Cardiac septum (tissue), 1 donor: ENCODE data around the gene HEATR1. TPM values are rescaled to one million over a fixed set of nuclear protein-coding genes. Genes with fewer than 3 reads are reported as not detected.
"Not testable (repeated sequence)": the region's sequence is repeated elsewhere in the genome, so short reads cannot be mapped to it uniquely, and the experiment has no call there.

Source experiments
- DNase-seq: peaks from one replicate; pipeline ENCODE4 v3.0.0-alpha.2; 2020; ENCODE audit warnings: low spot score
- intact Hi-C: fragments of 100-400 bp; cut with DNase I; formaldehyde crosslinking; loops from one replicate; pipeline ENCODE4 v1.14.0; 2022
- total RNA-seq: library from RNA; stranded (reverse); fragmentation: NEBNext Ultra II Directional; extraction: Animal tissue kit (Norgen Biotek cat#: 25700); gene quantifications from one replicate; pipeline ENCODE4 v1.2.1, GENCODE V29; 2021
- donor health status: DM: no; HTN: no; CAD: no.

Gene HEATR1
- total RNA-seq, 1 donor from 2014 or later, result 12.6 TPM

DNA sequence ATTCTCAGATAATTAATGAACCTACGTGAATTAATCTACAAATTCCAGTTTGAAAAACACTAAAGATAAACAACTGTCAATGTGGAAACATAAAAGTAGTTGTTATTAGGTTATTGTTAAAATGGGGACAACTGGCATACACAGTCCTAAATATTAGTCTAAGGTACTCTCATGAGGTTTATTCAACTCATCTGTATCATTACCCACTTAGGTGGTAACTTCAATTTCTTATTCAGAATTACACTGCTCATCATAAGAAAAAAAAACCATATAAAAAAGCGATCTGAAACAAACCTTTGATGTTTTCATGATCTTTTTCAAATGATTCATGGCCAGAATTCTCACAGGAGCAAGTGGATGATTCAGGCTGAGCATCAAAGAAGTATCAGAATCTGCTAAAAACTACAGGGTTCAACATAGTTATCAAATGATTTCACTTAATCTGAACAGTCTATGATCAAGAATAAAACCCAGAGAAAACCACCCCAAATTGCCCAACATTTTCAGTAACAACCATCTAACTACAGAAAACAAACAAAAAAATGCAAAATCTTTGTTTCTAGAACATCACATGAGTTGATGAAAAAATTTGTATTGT, 13.7 kb downstream of the HEATR1 start:
- no peak for DNase-seq
- intact Hi-C loops, result no loop called here

DNA sequence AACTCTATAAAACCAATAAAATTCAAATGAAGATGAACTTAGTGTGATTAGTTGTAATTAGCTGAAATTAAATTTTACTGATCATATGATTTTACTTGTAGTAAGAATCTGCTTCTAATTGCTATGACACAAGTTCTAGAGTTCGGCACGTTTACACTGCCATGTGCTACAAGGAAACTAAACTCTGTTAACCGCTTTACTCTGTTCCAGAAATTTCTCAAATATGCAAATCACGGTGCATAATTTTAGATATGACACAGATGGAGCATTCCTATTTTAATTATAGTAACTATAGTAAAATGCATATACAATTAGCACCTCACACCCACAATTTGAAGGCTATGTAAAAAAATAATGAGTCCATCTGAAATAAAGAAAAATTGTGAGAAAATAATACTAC, 14.8 kb downstream of the HEATR1 start:
- intact Hi-C loops, result no loop called here
- DNase-seq, result no peak

DNA sequence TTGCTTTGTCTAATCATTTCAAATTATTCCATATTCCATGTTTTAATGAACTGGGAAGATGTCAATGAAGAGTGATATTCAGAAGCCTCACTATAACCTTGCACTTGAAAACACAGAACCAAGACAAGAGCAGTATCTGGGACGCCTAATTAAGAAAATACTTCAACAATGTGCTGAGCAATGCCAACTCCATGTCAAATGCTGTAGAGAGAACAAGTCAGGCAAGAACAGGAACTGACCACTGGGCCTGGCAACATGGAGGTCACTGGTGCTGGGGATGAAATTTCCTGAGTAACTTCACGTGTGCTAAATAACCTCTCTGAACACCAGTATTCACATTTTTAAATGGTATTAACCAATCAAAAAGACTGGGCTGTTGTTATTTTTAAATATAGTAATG, 22.8 kb downstream of the HEATR1 start:
- no peak for DNase-seq
- intact Hi-C loops, result no loop called here

DNA sequence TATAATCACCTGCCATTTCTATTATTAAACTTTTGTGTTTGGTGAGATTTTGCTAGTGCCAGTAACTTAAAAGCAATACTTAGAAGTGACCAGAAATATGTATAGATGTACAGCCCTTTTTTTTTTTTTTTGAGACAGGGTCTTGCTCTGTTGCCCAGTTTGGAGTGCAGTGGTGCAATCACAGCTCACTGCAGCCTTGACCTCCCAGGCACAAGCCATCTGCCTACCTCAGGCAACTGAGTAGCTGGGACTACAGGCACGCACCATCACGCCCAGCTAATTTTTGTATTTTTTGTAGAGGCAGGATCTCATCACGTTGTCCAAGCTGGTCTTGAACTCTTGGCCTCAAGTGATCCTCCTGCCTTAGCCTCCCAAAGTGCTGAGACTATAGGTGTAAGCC, 23.9 kb downstream of the HEATR1 start:
- intact Hi-C loops, DNase-seq: not testable (repeated sequence)

DNA sequence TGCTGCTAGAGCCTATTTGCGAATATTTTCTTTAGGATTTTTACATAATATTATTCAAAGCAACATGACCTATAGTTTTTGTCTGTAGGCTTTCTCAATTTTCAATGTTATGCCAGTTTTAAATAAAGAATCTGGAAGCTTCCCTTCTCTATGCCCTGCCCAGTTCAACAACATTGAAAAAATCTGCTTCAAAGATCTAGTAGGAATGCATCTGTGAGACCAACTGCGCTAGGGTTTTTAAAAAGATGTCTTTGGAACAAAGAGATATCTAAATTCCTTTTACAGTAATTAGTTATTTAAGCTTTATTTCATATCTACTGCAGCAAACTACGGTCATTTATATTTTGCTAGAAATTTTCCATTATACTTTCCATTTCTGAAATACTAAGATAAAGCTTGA, 25.7 kb downstream of the HEATR1 start:
- no peak for DNase-seq
- intact Hi-C loops, result no loop called here

DNA sequence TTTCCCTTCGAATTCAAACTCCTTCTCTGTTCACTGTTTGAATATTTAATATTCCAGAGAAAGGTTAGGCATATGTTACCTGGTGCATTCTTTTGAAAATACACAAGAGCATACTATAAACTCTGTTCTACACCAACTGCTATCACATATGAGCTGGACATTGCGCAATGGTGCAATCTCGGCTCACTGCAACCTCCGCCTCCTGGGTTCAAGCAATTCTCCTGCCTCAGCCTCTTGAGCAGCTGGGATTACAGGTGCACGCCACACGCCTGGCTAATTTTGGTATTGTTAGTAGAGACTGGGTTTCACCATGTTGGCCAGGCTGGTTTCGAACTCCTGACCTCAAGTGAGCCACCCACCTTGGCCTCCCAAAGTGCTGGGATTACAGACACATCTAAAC, 27.3 kb downstream of the HEATR1 start:
- intact Hi-C loops, DNase-seq: not testable (repeated sequence)

DNA sequence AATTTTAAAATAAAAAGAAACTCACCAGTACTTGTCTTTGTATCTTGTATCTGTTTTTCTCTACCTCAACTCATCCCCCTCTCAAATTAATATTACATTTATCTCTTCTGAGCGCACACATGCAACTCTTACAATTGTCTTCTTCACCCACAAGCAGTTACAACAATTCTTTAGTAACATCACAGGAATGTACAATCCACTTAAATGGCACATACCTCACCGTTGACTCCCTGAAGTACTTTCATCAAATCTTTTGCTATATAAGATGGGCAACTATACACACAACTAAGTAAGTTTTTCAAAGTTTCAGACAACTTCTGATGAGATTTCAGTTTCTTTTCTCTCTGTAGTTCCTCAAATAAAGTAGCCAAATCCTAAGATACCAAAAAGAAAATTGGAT, 28.3 kb downstream of the HEATR1 start:
- intact Hi-C loops, result no loop called here
- no peak for DNase-seq

DNA sequence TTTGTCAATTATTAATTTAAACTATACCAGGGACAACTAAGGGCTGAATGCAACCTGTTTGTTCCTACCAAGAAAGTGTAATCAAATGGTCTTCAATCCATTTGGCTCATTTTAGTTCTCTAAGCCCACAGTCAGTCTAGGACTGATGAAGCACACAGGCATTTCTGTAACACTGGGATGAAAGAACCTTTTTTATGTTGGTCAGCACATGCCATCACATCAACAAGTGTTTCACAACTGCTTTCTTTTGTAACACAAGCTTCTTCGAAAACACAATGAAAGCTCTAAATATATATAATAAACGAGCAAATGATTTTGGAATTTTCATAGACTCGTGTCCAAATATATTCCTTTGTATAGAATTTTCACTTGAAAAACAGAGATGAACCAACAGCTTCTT, 28.8 kb downstream of the HEATR1 start:
- intact Hi-C loops, result no loop called here
- no peak for DNase-seq

DNA sequence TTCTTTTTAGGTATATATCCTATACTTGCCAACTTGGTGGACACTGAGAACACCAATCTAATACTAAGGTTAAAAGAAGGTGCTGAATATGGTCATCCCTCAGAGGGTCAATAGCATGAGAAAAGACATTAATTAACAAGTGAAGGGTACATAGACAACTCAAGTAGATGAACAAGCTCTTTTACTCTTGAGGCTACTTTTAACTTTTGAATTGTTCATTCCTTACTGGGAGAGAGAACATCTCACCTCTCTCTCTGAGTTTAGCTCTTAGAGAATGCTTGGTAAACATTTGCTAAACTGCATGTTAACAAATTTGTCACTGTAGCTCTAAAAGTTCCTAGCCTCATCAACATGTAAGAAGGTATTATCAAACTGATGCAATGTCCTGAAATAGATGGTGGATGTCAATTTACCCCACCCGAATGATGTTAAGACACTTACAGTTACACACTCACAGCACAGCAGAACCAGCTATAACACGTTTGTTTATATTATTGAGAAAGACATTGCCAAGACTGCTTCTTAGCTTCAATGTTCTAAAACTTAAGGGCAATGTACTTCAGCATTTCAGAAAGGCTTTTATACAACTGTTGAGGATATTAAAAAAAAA, 35.9 kb downstream of the HEATR1 start:
- DNase-seq, result no peak
- intact Hi-C loops, result no loop called here

DNA sequence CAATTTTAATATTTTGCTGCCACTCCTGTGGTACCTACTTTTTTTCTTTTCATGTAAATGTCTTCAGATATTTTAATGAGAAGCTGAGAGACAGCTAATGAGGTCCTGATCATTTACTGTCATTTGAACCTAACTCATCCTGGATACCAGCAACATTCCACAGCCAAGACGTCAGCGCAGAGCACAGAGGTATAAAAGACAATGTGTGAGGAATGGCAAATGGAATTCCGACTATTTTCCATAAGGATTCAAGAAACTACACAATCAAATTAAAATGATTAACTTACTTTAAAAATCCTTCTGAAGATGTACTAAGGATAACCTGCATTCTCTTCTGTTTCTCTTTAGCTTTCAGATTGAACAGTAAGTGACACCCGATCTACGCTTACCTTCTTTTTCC, 38.8 kb downstream of the HEATR1 start:
- intact Hi-C loops, result no loop called here
- DNase-seq, result no peak

DNA sequence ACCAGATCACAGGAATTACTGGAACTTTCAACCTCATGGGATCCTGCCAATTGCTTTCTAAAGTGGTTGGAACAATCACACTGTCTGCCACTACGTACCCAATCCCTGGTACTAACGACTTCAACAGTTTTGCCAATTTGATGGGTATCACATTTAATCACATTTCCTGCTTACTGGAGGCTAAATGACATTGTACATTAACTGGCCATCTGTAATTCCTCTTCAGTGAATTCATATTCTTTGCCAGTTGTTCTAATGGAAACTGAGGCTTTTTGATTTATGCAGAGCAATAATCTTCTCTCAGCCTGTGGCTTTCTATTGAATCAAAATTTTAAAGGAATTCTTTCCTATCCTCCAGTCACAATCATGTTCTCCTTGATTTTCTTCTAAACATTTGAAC, 42.3 kb downstream of the HEATR1 start:
- intact Hi-C loops, result no loop called here
- DNase-seq, result no peak

DNA sequence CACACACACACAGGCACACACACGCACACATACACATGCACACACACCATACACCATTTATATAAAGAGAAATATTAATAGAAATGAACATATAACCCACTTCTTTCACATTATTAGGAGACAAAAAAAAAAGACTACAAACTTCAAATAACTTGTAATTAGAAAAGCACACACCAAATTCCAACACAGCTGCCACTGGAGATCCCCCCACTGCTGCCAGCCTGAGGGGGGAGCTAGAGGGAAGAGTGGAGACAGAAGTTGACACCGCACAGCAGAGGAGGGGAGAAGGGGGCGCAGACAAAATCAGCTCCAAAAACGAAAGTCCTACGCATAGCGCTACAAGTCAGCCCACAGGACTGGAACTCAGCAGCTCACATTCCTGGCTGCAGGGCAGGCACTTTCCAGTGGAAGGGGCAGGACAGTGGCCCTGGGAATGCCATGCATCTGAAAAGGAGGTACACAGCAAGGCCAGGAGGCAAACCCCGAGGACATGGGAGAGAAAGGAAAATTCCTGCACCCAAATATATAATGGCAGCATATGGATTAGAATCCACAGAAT, 44.0 kb downstream of the HEATR1 start:
- DNase-seq, result no peak
- intact Hi-C loops, result no loop called here

DNA sequence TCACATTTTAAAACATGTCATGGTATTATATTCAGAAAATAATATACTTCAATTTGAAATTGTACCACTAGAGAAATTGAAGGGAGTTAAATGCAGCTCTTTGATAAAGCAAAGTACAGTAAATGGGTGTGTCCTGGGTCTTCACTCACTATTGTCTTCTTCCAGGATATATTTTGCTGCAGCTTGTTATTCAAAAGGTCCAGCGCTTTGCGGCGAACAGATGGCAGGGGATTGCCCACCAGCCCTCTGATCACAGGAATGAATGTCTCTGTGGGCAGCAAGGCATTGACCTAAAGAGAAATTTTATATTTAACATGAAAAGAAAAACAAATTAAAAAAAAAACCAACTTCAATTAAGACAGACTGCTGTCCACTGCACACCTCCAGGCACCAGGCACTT, 45.5 kb downstream of the HEATR1 start:
- DNase-seq, result no peak
- intact Hi-C loops, result no loop called here

DNA sequence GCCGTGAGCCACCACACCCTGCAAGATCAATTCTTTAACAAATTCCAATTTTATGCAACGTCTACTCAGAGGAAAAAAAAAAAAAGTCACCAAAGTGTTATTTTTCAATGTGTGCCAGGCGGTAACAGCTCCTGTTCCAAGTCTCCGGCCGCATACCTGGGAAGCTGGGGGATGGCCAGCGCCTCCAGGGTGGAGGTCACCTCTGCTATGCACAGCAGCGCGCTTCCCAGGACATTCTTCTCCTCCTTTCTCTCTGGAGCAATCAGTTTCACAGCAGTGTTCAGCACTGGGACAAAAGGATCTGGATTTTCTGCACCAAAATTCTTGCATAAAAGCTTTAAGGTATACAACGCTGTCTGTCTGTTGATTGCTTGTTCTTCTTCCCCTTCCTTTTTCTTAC, 46.2 kb downstream of the HEATR1 start:
- no peak for DNase-seq
- intact Hi-C loops, result no loop called here

DNA sequence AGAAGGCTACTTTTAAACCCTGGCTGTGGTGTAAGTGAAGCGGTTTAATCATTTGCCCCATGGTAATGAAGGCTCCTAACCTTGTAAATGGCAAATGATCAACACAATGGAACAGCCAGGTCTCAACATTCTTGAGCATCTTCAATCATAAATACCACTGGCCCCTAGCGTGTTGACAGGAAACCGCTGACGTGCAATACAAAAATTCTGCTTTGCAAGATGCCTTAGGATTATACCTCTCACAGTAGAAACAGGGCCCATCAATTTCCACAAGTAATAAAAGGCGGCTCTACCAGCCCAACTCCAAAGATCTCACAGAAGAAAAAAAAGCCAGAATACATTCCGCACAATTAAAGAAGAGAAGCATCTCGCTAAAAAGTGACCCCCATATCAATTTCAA, 47.7 kb downstream of the HEATR1 start:
- DNase-seq, result no peak
- intact Hi-C loops, result no loop called here

DNA sequence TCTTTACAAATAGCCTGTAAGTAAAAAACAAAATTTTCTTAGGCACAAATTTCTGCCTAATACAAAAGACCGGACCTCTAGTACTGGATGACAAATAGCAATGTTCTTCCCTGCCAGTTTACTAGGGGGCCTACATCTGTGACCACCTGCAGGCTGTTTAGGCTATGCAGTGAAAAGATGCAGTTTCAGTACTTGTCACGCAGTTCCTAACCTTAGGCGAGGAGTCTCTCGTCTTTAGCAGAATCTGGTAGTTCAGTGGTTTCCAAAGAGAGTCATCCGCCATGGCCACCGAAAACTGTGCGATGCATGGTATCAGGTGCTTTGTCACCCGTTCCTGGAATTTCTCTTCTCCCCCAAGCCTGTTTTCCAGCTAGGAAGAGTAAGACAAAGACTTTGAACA, 50.9 kb downstream of the HEATR1 start:
- DNase-seq, result no peak
- intact Hi-C loops, result no loop called here

DNA sequence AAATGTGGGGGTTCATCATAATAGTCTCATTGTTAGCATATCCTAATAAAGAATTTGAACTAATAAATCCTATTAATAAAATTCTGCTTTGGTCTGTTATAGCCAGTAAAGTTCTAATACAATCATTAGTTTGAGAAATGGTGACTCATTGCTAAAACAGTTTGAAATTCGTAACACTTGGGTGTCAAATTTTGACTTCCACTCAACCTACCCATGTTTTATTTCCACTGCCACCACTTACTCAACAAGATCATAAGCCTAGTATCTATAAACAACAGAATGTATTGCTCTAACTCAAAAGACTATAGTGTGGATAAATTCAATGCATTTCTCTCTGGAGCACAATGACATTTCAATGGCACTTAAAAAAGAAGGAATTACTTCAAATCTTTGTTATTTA, 51.4 kb downstream of the HEATR1 start:
- intact Hi-C loops, result no loop called here
- no peak for DNase-seq

DNA sequence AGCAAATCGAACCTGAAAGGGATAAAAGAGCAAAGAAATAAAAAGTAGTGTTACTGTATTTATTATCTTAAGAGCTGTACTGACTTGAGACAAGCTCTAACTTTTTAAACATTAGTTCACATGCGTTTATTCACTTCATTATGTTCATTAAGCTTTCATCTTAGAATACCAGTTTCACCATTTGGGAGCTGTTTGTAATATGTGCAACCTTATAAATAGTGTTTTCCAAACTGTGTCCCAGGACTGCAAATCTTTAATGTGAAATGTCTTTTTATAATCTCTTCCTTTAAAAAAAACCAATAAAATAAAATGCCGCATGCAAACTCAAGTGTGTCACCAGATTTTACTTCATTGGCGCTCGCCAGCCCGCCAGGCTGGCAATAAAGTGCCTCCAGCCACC, 52.2 kb downstream of the HEATR1 start:
- no peak for DNase-seq
- intact Hi-C loops, result no loop called here

DNA sequence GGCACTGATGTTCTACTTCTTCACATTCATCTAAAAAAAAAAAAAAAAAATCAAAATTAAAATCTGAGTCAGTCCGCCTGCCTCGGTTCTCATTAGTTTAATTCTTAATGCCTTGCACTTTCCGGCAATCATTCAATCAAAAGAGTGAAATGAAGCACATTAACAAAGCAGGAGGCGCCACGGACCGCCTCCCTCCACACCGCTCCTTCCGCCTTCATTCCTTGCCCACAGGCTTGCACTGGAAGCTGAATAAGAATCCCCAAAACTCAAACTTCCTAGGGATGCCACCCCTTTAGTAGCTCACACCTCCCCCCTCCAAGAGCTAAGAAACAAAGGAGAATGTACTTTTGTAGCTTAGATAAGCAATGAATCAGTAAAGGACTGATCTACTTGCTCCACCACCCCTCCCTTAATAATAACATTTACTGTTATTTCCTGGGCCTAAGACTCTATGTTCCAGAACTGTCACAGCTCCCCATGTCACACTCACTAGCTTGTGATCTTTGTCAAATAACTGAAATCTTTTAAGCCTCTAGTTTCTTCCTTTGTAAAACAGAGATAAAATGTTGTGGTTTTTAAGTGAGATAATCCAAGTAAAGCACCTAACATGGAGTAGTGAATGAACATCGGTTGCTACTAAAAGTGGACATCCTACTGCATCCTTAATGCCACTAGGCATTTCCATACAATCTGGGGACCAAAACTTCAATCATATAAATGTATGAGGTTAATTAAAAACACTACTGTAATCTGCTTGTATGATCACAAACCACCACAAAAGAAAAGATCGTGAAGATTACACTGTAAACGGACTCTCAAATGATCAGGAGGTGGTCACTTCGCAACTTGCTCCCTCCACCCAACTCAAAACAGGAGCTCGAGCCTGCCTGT, 53.1 kb downstream of the HEATR1 start:
- DNase-seq, result no peak
- intact Hi-C loops, result no loop called here

DNA sequence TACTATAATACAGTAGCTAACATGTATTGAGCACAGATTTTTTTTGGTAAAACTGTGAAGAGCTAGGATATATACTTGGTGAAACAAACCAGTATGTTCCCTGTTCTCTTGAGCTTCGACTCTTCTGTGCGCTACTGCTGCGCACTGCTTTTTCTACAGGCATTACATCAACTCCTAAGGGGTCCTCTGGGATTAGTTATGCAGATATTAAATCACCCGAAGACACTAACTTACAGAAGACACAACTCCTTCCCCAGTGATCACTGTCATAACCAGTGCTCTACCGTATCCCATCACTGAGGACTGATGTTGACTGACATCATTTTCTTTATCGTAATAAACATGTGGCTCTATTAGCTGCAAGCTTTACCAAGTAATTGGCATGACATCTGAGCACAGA, 55.9 kb downstream of the HEATR1 start:
- intact Hi-C loops, result no loop called here
- no peak for DNase-seq
